HL-60 (cell line): ENCODE data around the gene E2F7.

ENCODE experiments used
- POLR2AphosphoS5 ChIP-seq: IDR thresholded peaks from 2 replicates; pipeline ENCODE4 v1.6.1; 2012; ENCODE audit warnings: low read depth
- REST ChIP-seq: IDR thresholded peaks from 2 replicates; pipeline ENCODE4 v1.6.1; 2012; ENCODE audit warnings: low read depth; ENCODE audit not compliant: insufficient replicate concordance
- TF ChIP-seq, protein P1 (sequence below): IDR thresholded peaks from one replicate; pipeline ENCODE4 v1.5.1; 2011; ENCODE audit warnings: low read length, control low read depth, inconsistent platforms; ENCODE audit not compliant: insufficient read depth

DNA sequence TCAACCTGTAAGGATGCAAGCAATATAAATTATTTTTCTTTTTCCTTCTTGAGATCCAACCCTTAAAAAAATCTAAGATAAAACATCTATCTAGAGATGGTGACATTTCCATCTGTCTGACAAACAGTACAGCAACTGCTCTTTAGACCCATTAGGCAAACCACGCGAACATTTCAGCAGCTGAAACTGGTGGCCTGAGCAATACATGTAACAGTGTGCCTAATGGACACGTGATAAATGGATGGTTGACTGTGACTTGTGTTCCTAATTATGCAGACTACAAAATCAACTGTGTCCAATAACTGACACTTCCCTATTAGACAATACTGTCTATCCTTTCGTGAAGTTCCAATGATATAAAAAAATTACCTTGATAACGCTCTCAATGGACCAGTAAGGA, 18.9 kb downstream of the E2F7 start:
- TF ChIP-seq REST (no peak), POLR2AphosphoS5 (no peak)
- TF ChIP-seq, protein P1, sequence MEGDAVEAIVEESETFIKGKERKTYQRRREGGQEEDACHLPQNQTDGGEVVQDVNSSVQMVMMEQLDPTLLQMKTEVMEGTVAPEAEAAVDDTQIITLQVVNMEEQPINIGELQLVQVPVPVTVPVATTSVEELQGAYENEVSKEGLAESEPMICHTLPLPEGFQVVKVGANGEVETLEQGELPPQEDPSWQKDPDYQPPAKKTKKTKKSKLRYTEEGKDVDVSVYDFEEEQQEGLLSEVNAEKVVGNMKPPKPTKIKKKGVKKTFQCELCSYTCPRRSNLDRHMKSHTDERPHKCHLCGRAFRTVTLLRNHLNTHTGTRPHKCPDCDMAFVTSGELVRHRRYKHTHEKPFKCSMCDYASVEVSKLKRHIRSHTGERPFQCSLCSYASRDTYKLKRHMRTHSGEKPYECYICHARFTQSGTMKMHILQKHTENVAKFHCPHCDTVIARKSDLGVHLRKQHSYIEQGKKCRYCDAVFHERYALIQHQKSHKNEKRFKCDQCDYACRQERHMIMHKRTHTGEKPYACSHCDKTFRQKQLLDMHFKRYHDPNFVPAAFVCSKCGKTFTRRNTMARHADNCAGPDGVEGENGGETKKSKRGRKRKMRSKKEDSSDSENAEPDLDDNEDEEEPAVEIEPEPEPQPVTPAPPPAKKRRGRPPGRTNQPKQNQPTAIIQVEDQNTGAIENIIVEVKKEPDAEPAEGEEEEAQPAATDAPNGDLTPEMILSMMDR: no peak
